ENCODE measurements around the gene MBP. TPM values are rescaled to one million over a fixed set of nuclear protein-coding genes. Genes with fewer than 3 reads are reported as not detected.
A peak's percentile ranks its signal among the peaks of the same experiment; 100 is the strongest.

MBP gene
- polyA plus RNA-seq, 1 experiment = 5.3 TPM

GRCh38 chr18:77086034-77086433 lies 46.5 kb downstream of the MBP start:
- Histone ChIP-seq H3K9me3 (ENCODE audit: control insufficient read depth, insufficient read depth, low read length) (no peaks in the 10 kb centered on the region; the same call in 1 of the 2 replicates), H3K27me3 (ENCODE audit: control insufficient read depth, insufficient read depth, low read length) (no peaks in the 10 kb centered on the region), H3K4me3 (ENCODE audit: low read depth, low read length) (no peak overlapping the region), H3K27ac (ENCODE audit: low read depth, low read length) (no peak overlapping the region)
- TF ChIP-seq CTCF (IDR thresholded peaks at IDR 0.05; ENCODE audit: low read depth, low read length) = no peak
- DNase-seq (ENCODE audit: low read depth, low spot score) = no peak
- CTCF ChIA-PET = interaction anchor here (0.6 kb wide), 1 partner anchor 121 kb away, joined by 3 read pairs; no protein-coding TSS in a partner anchor
- POLR2A ChIA-PET = interaction anchor here (0.9 to 1.0 kb wide), 3 partner anchors 14 to 22 kb away, joined by 3 to 4 read pairs (median 4); no protein-coding TSS in a partner anchor

DNA sequence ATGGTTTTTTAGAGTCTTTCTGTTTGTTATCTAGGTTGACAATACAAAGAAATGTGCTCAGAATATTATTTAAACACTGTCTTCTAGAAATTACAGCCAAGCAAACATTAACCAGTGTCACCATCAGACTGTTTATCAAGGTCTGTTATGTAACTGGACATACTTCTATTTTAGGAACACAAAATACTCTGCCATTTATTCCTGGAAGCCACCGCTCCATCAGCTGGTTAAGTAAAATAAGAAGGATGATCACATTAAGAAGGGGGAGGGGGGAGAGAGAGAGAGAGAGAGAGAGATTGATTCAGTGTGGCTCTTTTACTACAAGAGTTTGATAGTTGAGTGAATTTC lies 47.9 kb downstream of the MBP start:
- ChIA-PET POLR2A (no interaction called here), CTCF (interaction anchor here (0.8 kb wide), 1 partner anchor 10 kb away, joined by 3 read pairs; no protein-coding TSS in a partner anchor)
- H3K27me3 ChIP-seq (ENCODE audit: control insufficient read depth, insufficient read depth, low read length) = no peaks in the 10 kb centered on the region
- H3K4me3 ChIP-seq (ENCODE audit: low read depth, low read length) = no peak overlapping the region
- DNase-seq (ENCODE audit: low read depth, low spot score) = no peak
- no peaks in the 10 kb centered on the region; the same call in 1 of the 2 replicates for H3K9me3 ChIP-seq (ENCODE audit: control insufficient read depth, insufficient read depth, low read length)
- H3K27ac ChIP-seq (ENCODE audit: low read depth, low read length) = no peak overlapping the region
- TF ChIP-seq CTCF (IDR thresholded peaks at IDR 0.05; ENCODE audit: low read depth, low read length) = no peak

- no peak for DNase-seq (ENCODE audit: low read depth, low spot score)
- Histone ChIP-seq H3K27me3 (ENCODE audit: control insufficient read depth, insufficient read depth, low read length) (no peaks in the 10 kb centered on the region), H3K4me3 (ENCODE audit: low read depth, low read length) (no peak overlapping the region), H3K9me3 (ENCODE audit: control insufficient read depth, insufficient read depth, low read length) (no peaks in the 10 kb centered on the region; the same call in 1 of the 2 replicates), H3K27ac (ENCODE audit: low read depth, low read length) (no peak overlapping the region)
- TF ChIP-seq CTCF (IDR thresholded peaks at IDR 0.05; ENCODE audit: low read depth, low read length) = no peak
- ChIA-PET POLR2A (no interaction called here), CTCF (no interaction called here)
Measured at GRCh38 chr18:77082316-77082955, 50.1 kb downstream of the MBP start.

DNA sequence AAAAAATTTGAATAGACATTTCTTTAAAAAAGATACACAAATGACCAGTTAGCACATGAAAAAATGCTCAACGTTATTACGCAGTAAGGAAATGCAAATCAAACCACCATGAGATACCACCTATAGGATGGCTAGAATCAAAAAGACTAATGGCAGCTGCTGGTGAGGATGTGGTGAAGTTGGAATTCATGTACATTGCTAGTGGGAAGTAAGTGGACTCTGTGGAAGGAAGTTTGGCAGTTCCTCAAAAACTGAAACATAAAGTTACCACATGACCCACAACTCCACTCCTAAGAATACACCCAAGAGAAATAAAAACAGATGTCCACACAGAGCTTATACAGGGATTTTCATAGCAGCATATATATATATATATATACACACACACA lies 51.2 kb downstream of the MBP start:
- peak; percentile 67 for DNase-seq (ENCODE audit: low read depth, low spot score)
- H3K4me3 ChIP-seq (ENCODE audit: low read depth, low read length) = no peak overlapping the region
- no peak overlapping the region for H3K27ac ChIP-seq (ENCODE audit: low read depth, low read length)
- ChIA-PET POLR2A (interaction anchor here (0.6 kb wide), 1 partner anchor 10 kb away, joined by 3 read pairs; no protein-coding TSS in a partner anchor), CTCF (no interaction called here)
- H3K9me3 ChIP-seq (ENCODE audit: control insufficient read depth, insufficient read depth, low read length) = no peaks in the 10 kb centered on the region; the same call in 1 of the 2 replicates
- TF ChIP-seq CTCF (IDR thresholded peaks at IDR 0.05; ENCODE audit: low read depth, low read length) = no peak
- H3K27me3 ChIP-seq (ENCODE audit: control insufficient read depth, insufficient read depth, low read length) = no peaks in the 10 kb centered on the region

- TF ChIP-seq CTCF (IDR thresholded peaks at IDR 0.05; ENCODE audit: low read depth, low read length) = no peak
- DNase-seq (ENCODE audit: low read depth, low spot score) = no peak
- ChIA-PET POLR2A (no interaction called here), CTCF (no interaction called here)
- no peak overlapping the region for H3K4me3 ChIP-seq (ENCODE audit: low read depth, low read length)
- no peaks in the 10 kb centered on the region; the same call in 1 of the 2 replicates for H3K9me3 ChIP-seq (ENCODE audit: control insufficient read depth, insufficient read depth, low read length)
- no peak overlapping the region for H3K27ac ChIP-seq (ENCODE audit: low read depth, low read length)
- H3K27me3 ChIP-seq (ENCODE audit: control insufficient read depth, insufficient read depth, low read length) = no peaks in the 10 kb centered on the region
Measured at GRCh38 chr18:77079954-77080682, 52.5 kb downstream of the MBP start.

All from AG04450 (cell line).